ENCODE data around the gene GINS2.

DNA sequence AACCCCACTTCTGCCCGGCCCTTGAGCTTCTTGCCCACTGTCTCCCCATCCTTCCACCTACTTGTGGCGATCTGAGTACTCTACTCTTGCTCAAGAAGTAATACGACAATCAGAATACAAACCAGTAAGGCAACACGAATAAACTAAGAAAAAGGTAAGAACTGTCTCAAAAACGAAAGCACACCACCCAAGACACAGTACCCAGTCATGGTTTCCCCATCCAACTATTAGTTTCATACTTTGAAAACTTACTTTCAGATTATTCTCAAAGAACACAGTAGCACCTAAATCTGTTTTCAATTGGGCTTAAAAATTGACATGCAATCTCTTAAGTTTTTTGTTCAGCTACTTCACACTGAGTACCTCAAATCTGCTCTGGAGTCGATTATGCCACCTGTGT, 13.9 kb downstream of the GINS2 start:
- no peak for TF ChIP-seq CTCF (IDR thresholded peaks at IDR 0.05)
- TF ChIP-seq SIN3A (IDR thresholded peaks at IDR 0.05; ENCODE audit: borderline replicate concordance, insufficient read depth, low read depth, low read length): no peak
- no peak for TF ChIP-seq POLR2AphosphoS5 (IDR thresholded peaks at IDR 0.05; ENCODE audit: low read depth, low read length)
- TF ChIP-seq TCF7L2 (IDR thresholded peaks at IDR 0.05; ENCODE audit: low read depth, low read length): no peak
- TF ChIP-seq, protein P1, sequence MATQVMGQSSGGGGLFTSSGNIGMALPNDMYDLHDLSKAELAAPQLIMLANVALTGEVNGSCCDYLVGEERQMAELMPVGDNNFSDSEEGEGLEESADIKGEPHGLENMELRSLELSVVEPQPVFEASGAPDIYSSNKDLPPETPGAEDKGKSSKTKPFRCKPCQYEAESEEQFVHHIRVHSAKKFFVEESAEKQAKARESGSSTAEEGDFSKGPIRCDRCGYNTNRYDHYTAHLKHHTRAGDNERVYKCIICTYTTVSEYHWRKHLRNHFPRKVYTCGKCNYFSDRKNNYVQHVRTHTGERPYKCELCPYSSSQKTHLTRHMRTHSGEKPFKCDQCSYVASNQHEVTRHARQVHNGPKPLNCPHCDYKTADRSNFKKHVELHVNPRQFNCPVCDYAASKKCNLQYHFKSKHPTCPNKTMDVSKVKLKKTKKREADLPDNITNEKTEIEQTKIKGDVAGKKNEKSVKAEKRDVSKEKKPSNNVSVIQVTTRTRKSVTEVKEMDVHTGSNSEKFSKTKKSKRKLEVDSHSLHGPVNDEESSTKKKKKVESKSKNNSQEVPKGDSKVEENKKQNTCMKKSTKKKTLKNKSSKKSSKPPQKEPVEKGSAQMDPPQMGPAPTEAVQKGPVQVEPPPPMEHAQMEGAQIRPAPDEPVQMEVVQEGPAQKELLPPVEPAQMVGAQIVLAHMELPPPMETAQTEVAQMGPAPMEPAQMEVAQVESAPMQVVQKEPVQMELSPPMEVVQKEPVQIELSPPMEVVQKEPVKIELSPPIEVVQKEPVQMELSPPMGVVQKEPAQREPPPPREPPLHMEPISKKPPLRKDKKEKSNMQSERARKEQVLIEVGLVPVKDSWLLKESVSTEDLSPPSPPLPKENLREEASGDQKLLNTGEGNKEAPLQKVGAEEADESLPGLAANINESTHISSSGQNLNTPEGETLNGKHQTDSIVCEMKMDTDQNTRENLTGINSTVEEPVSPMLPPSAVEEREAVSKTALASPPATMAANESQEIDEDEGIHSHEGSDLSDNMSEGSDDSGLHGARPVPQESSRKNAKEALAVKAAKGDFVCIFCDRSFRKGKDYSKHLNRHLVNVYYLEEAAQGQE (IDR thresholded peaks at IDR 0.05; ENCODE audit: insufficient read depth in 1 of 2, low read depth in 2 of 2, low read length in 1 of 2): no peak
